ENCODE data around the gene PPP3R1. TPM values are rescaled to one million over a fixed set of nuclear protein-coding genes. Genes with fewer than 3 reads are reported as not detected.

PPP3R1 gene, protein sequence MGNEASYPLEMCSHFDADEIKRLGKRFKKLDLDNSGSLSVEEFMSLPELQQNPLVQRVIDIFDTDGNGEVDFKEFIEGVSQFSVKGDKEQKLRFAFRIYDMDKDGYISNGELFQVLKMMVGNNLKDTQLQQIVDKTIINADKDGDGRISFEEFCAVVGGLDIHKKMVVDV
- total RNA-seq (50.8 TPM), polyA plus RNA-seq (ENCODE audit: insufficient read depth, low read depth, low replicate concordance) (18.3 TPM)
- long read RNA-seq, donor 1, transcript PPP3R1-201 (6 exons, 3,023 nt) = major isoform, 8 of 8 reads
- long read RNA-seq, donor 1, partial matches to known transcripts = 0 of 8 reads
- long read RNA-seq, donor 1, other reads (novel, unspliced or antisense) = 0 of 8 reads
- long read RNA-seq, donor 2, transcript PPP3R1-201 (6 exons, 3,023 nt) = major isoform, 16 of 16 reads
- long read RNA-seq, donor 2, partial matches to known transcripts = 0 of 16 reads
- long read RNA-seq, donor 2, other reads (novel, unspliced or antisense) = 0 of 16 reads
- long read RNA-seq, donor 3, transcript PPP3R1-201 (6 exons, 3,023 nt) = major isoform, 13 of 13 reads
- long read RNA-seq, donor 3, partial matches to known transcripts = 0 of 13 reads
- long read RNA-seq, donor 3, other reads (novel, unspliced or antisense) = 0 of 13 reads
- long read RNA-seq, donor 4, transcript PPP3R1-201 (6 exons, 3,023 nt) = major isoform, 9 of 9 reads
- long read RNA-seq, donor 4, partial matches to known transcripts = 0 of 9 reads
- long read RNA-seq, donor 4, other reads (novel, unspliced or antisense) = 0 of 9 reads
- long read RNA-seq, donor 5, partial matches to known transcripts = 0 of 2 reads
- long read RNA-seq, donor 5, other reads (novel, unspliced or antisense) = 0 of 2 reads
- long read RNA-seq, donor 6, transcript PPP3R1-201 (6 exons, 3,023 nt) = major isoform, 6 of 6 reads
- long read RNA-seq, donor 6, partial matches to known transcripts = 0 of 6 reads
- long read RNA-seq, donor 6, other reads (novel, unspliced or antisense) = 0 of 6 reads
- long read RNA-seq, donor 7, partial matches to known transcripts = 1 of 8 reads
- long read RNA-seq, donor 7, other reads (novel, unspliced or antisense) = 7 of 8 reads
- long read RNA-seq, donor 8, transcript PPP3R1-201 (6 exons, 3,023 nt) = major isoform, 12 of 12 reads
- long read RNA-seq, donor 8, partial matches to known transcripts = 0 of 12 reads
- long read RNA-seq, donor 8, other reads (novel, unspliced or antisense) = 0 of 12 reads
- long read RNA-seq, donor 9, partial matches to known transcripts = 0 of 4 reads
- long read RNA-seq, donor 9, other reads (novel, unspliced or antisense) = 0 of 4 reads
- long read RNA-seq, donor 10, transcript PPP3R1-201 (6 exons, 3,023 nt) = major isoform, 8 of 8 reads
- long read RNA-seq, donor 10, partial matches to known transcripts = 0 of 8 reads
- long read RNA-seq, donor 10, other reads (novel, unspliced or antisense) = 0 of 8 reads

DNA sequence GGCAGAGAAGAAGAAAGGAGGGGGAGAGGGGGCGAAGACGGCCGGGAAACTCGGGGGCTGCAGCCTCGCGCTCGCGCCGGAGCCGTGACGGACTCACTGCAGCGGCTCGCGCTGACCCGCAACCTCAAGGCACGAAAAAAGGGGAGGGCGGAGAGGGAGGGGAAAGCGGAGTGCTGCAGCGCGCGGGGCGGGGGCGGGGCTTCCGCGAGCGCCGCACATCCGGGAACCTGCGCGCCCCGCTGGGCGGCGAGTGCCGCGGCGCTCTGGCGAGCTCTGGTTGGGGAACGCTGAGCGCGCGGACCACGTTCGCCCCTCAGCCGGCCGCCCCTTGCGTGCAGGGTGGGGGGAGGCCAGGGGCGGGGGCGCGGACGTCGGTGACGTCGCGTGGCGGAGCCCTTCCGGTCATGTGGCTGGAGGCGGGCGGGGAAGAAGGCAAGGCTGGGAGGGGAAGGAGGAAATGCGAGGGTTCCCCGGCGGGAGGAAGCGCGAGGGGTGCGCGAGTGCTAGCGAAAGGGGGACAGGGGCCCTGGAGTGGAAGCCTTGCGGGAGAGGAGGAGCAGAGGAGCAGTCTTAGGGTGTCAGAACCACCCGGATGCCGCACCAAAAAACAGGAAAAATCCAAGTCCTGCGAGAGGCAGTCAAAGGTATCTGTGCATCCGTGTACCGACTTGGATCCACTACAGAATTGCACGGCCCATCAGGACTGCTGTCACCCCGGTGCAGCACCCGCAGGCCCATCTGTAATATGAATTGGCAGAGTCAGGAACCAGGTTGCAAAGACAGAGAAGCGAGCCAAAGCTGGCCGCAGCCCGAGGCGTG, at the start of gene PPP3R1:
Gene PPP3R1 (minus strand): TSS at position 133 of the 819 bp plus-strand sequence. CDS start 405 bp downstream, outside the sequence.
- H3K27ac ChIP-seq (ENCODE audit: low read depth in 2 of 2, low read length in 2 of 2) = peak within 1 kb of the TSS; percentile 95 to 98
- peaks cover 0 to 13% (median 11%) of the 10 kb centered on the region in 3 donors for H3K4me1 ChIP-seq (ENCODE audit: control insufficient read depth in 2 of 3, insufficient read depth in 2 of 3, low read depth in 1 of 3, low read length in 3 of 3)
- H3K36me3 ChIP-seq (ENCODE audit: control insufficient read depth in 2 of 3, insufficient read depth in 3 of 3, low read length in 3 of 3) = no peaks in the 10 kb centered on the region
- DNase-seq = peak; percentile 96 to 99 (median 98)
- no peak for FAIRE-seq
- TF ChIP-seq, protein P1, sequence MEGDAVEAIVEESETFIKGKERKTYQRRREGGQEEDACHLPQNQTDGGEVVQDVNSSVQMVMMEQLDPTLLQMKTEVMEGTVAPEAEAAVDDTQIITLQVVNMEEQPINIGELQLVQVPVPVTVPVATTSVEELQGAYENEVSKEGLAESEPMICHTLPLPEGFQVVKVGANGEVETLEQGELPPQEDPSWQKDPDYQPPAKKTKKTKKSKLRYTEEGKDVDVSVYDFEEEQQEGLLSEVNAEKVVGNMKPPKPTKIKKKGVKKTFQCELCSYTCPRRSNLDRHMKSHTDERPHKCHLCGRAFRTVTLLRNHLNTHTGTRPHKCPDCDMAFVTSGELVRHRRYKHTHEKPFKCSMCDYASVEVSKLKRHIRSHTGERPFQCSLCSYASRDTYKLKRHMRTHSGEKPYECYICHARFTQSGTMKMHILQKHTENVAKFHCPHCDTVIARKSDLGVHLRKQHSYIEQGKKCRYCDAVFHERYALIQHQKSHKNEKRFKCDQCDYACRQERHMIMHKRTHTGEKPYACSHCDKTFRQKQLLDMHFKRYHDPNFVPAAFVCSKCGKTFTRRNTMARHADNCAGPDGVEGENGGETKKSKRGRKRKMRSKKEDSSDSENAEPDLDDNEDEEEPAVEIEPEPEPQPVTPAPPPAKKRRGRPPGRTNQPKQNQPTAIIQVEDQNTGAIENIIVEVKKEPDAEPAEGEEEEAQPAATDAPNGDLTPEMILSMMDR (IDR thresholded peaks at IDR 0.05; ENCODE audit: borderline replicate concordance, extremely low read depth, insufficient read depth) = no peak
- peak within 1 kb of the TSS; percentile 93 to 94 (median 93) for H3K9ac ChIP-seq (ENCODE audit: low read length in 3 of 3)
- peak within 1 kb of the TSS; percentile 94 to 100 (median 97) for H3K4me3 ChIP-seq (ENCODE audit: low read length in 3 of 3)
- H3K27me3 ChIP-seq (ENCODE audit: control insufficient read depth, insufficient read depth, low read length) = no peaks in the 10 kb centered on the region
- intact Hi-C loops (cut with DNase I) = no loop called here
- no peaks in the 10 kb centered on the region for H3K9me3 ChIP-seq (ENCODE audit: control insufficient read depth in 2 of 3, insufficient read depth in 1 of 3, low read length in 3 of 3)

DNA sequence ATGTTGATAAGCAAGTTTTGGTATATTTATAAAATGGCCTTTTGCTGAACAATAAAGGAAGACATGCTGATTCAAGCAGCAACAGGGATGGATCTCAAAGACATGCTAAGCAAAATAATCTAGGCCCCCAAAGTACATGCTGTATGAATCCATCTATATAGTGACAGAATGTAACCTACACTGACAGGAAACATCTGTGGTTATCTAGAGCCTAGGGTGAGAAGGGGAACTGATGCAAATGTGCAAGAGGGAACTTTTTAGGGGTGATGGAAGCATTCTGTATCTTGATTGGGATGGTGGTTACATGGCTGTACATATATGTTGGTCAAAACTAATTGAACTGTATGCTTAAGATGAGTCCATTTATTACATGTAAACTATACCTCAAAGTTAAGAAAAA, 43.2 kb upstream of the PPP3R1 start:
- Histone ChIP-seq H3K36me3 (ENCODE audit: control insufficient read depth in 2 of 3, insufficient read depth in 3 of 3, low read length in 3 of 3) (no peaks in the 10 kb centered on the region), H3K9ac (ENCODE audit: low read length in 3 of 3) (no peak overlapping the region), H3K27me3 (ENCODE audit: control insufficient read depth, insufficient read depth, low read length) (no peaks in the 10 kb centered on the region), H3K9me3 (ENCODE audit: control insufficient read depth in 2 of 3, insufficient read depth in 1 of 3, low read length in 3 of 3) (no peaks in the 10 kb centered on the region), H3K4me1 (ENCODE audit: control insufficient read depth in 2 of 3, insufficient read depth in 2 of 3, low read depth in 1 of 3, low read length in 3 of 3) (no peaks in the 10 kb centered on the region), H3K27ac (ENCODE audit: low read depth in 2 of 2, low read length in 2 of 2) (no peak overlapping the region), H3K4me3 (ENCODE audit: low read length in 3 of 3) (no peak overlapping the region)
- DNase-seq = no peak
- FAIRE-seq = no peak
- TF ChIP-seq, protein P1 (IDR thresholded peaks at IDR 0.05; ENCODE audit: borderline replicate concordance, extremely low read depth, insufficient read depth) = no peak
- intact Hi-C loops (cut with DNase I) = no loop called here

DNA sequence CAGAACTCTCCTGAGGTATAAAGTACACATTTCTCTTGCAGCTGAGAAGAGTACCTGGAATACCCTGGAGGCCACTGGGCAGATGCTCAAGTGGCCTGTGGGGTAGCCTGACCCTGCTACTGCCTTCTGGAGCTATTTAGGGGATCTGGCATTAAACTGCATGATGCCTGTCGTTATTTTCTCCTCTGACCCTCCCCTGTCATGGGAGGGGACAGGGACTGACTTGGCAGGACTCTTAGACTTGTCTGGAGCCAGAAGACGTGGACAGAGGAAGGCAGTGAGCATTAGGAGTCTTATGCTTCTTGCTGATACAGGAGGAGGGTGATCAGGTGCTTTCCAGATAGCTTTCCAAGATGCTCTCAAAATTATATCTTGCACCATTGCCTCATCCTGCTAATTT, 42.6 kb upstream of the PPP3R1 start:
- Histone ChIP-seq H3K27me3 (ENCODE audit: control insufficient read depth, insufficient read depth, low read length) (no peaks in the 10 kb centered on the region), H3K4me3 (ENCODE audit: low read length in 3 of 3) (no peak overlapping the region), H3K4me1 (ENCODE audit: control insufficient read depth in 2 of 3, insufficient read depth in 2 of 3, low read depth in 1 of 3, low read length in 3 of 3) (no peaks in the 10 kb centered on the region), H3K9ac (ENCODE audit: low read length in 3 of 3) (no peak overlapping the region), H3K27ac (ENCODE audit: low read depth in 2 of 2, low read length in 2 of 2) (no peak overlapping the region), H3K9me3 (ENCODE audit: control insufficient read depth in 2 of 3, insufficient read depth in 1 of 3, low read length in 3 of 3) (no peaks in the 10 kb centered on the region), H3K36me3 (ENCODE audit: control insufficient read depth in 2 of 3, insufficient read depth in 3 of 3, low read length in 3 of 3) (no peaks in the 10 kb centered on the region)
- FAIRE-seq = no peak
- intact Hi-C loops (cut with DNase I) = no loop called here
- TF ChIP-seq, protein P1 (IDR thresholded peaks at IDR 0.05; ENCODE audit: borderline replicate concordance, extremely low read depth, insufficient read depth) = no peak
- no peak for DNase-seq
